Right renal pelvis (tissue), 4 donors: ENCODE results near the gene C10orf67. TPM values are rescaled to one million over a fixed set of nuclear protein-coding genes. Genes with fewer than 3 reads are reported as not detected.
A peak's percentile ranks its signal among the peaks of the same experiment; 100 is the strongest.

Experiments
- DNase-seq, 4 donors: peaks; one replicate each; pipeline ENCODE4 v3.0.0-alpha.2; 2013; ENCODE audit warnings: low read depth in 4 of 4, low spot score in 3 of 4, missing footprints in 1 of 4
- polyA plus RNA-seq, 4 donors: library from polyadenylated mRNA; unstranded; fragments of 120-200 nt; gene quantifications; one replicate each; pipeline ENCODE4 v1.2.1, GENCODE V29; 2013; ENCODE audit not compliant: insufficient read length in 4 of 4

The C10orf67 gene
- polyA plus RNA-seq, 4 donors = 1.4 to 2.4 (median 1.8) TPM

DNA sequence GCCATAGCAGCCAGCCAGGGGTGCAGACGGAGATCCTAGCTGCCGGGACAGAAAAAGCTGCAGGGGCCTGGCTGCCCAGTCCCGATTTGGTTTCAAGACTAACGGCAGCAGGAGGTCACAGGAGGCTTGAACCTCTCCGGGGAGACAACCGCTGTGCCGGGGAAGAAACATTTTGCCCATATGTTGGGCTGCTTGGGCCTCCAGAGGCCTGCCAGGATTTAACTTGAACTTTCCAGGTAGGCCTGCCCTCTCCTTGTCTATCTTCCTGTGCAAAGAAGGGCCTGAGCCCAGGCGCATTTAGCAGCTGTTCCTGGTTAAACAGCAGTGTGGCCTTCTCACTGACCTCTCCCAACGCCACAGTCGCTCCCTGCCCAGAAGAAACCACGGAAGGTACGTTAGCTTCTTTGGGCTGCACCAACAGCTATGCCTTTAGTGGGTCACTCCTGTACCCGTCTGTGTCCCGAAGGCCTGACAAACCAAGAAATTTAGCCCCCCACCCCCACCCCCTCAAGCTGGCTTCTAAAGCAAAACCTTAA lies 169.6 kb downstream of the C10orf67 start:
- no peak for DNase-seq

DNA sequence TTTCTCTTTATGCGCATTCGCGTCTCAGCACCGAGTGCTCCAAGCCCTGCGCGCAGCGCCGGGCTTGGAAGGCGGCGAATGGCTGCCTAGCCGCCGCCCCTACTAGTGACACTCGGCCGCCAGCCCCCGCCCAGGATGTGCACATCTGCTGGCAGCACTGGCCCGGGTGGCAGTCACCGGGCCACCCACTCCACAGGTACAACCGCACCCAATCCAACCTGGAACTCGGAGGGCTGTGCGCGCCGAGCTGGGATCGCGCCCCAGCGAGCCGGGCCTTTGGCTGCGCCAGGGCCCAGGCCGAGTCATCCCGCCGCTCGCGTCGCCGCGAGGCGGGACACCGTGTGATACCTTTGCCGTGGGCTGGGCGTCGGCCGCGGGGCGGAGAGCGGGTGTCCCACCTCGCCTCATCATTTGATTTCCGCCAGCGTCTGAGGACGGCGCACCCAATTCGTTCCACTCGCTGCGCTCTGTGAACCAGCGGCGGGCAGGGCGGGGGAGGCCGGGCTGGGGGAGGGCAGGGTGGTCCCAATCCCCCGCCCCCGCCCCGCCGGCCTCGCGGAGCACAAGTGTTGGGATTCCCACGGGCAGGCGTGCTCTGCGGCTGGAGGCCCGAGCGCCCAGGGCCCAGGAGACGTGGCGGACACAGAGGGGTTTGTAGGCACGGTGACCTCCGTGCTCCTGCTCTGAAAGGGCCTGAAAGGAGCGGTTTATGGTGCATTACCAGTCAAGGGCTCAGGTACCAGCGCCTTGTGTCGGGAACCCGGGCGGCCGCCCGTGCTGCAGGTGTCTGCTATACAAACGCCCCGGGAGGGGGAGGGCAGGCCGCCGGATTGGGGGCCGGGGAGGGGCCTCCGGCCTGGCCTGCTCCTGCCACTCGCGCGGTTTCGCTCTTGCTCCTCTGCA lies 170.3 kb downstream of the C10orf67 start:
- no peak for DNase-seq

DNA sequence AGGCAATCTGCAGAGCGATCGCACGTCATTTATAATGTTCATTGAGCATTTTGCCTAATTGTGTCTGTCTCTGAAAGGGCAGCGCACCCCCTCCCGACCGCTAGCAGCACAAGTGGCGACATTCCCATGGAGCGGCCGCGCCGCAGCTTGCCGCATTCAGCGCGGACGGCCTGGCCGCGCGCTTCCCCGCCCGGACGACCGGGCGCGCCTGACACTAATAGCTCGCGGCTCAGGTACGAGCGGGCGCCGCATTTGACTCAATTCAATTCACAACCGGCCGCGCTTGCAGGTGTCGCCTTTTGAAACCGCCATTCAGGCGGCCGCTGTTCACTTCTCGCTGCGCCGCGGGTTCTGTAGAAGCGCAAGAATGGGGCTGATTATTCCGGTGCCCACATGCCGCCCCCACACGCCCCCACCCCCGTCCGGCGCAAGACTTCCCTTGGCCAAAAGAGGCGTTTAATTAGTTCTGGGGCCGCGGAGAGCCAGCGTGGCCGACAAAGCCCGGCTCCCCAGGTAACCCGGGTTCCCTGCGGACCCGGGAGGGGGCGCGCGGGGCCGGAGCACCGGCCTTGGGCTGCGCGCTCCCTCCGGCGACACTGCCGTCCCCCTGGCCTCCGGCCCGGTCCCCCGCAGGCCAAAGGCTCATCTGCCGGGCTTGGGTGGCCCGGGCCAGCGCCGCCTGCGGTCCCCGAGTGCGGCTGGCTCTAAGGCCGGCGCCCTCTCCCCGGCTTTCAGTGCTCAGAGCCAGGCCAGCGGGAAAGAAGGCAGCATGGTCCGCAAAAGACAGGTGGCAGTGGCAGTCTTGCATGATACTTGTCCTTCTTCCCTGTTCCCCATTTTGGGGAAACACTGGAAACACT lies 171.2 kb downstream of the C10orf67 start:
- DNase-seq = no peak

DNA sequence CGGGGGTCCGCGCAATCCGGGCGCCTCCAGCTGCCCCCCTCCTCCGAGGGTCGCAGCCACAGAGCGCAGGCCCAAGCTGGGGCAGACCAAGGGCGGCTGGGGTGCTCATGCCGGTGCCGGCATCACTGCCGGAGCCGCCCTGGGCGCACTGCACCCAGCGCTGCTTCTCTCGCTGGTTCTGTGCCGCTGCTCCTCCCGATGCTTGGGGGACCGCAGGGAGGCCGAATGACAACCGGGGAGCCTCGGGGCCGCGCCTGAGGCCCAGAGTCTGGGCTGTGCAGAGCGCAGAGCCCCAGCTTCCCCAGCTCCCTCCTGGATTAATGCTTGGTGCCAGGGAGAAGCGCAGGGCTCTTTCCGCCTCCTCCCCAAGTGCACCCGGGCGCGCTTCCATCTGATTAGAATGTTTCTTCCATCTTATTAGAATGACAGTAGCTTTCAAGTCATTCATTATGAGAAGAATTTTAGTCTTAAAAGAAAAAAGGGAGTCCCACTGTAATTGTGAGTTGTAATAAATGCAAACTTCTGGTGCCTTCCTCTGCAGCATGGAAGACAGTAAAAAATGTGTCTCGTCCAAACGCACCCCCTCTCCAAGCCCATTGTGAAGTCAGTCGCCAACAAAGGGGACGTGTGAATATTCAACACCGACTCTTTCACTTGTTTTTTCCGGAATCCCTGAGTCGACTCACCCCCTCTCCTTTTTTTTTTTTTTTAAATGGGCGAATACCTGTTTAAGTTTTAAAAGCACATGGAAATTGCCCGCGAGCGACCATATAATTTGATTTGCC lies 172.0 kb downstream of the C10orf67 start:
- no peak for DNase-seq

DNA sequence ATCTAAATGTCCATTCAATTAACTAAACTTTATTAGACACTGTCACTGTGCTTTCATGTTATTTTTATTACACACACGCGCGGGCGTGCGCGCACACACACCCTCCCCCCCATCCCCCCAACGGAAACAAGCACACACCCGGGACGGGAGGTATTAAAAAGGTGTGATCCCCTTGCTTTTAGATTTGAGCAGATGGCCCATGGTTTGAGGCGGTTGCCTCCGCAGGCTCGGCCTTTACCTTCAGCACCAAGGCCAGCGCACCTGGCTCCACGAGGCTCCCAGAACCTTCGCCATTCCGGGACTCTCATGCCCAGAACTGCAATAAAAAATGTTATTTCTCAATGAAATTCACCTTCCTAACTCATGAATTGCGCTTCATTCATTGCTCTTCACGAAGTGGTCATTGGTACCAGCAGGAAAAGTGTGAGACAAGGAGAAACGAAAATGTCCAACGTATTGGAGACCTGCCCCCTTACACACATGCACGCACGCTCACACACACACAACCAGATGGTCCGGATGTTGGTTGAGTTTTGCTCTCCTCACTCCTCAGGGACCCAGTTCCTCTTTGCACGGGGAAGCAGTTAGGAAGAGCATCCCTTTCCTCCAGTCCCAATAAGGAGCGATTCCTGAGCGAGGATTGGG lies 173.2 kb downstream of the C10orf67 start:
- peak in 2 of 4 donors; percentile 60 to 71 for DNase-seq

DNA sequence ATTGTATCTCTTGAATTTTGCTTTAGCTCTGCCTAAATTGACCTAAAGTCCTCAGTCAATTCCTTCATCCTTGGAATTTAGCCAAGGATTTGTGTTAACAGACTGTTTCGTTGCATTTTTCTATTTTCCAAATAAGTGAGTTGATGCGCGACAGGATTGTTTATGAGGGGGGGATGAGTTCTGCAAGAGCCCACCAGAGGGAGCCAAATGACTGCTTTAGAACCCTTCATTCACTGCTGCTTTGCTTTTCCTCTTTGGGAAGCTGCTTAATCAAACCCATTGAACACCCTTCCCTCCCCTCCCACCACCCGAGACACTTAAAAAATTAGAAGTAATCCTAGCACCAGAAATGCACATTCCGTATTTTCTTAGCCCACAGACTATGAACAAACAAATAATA lies 186.2 kb downstream of the C10orf67 start:
- peak in 3 of 4 donors; percentile 57 to 67 (median 65) for DNase-seq

DNA sequence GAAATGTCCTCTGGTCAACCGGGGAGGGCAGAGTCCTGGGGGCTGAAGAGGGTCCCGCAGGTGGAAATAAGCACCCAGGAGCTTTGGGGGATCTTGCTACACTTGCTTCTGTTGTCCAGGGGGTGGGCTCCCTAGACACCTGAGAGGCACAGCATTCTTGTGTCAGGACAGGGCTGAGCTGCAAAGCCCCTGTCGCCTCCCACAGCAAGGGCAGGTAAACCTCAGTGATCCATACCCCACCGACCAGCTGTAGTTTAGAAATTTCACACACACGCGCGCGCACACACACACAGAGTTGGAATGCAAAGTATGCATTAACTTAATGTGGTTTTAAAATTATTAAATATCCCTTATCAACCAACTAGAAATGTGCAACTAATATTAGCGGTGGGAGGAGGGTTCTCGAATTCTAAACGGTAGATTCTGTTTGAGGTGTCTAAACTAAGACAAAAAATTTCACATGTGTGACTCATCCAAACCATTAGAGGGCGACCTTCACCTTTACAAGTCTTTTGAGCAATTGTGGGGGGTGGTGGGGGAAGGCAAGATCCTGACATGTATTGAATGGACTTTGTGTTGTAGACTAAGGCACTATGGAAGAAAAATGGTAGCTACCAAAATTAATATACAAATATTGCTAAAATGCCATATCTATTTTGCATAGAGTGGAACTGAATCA lies 186.8 kb downstream of the C10orf67 start:
- DNase-seq = no peak

DNA sequence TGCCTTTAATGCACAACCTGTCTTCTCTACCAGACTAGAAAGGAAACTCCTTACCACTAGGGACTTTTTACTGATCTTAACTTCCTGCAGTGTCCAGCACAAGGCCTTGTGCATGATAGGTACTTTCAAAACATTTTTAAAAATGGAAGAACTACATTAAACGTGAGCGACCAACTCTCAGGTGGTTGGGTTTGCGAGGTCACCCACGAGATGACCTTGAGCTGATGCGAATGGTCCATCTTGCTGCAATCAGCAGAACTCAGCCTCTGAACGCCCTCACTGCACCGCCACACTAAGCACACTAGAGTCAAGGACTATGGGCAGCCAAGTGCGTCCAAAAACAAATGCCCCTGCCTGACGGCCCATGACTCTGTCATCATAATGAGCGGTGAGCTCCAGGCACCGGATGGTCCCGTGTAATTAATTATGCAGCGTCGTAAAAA lies 187.3 kb downstream of the C10orf67 start:
- peak in 1 of 4 donors; percentile 44 for DNase-seq

DNA sequence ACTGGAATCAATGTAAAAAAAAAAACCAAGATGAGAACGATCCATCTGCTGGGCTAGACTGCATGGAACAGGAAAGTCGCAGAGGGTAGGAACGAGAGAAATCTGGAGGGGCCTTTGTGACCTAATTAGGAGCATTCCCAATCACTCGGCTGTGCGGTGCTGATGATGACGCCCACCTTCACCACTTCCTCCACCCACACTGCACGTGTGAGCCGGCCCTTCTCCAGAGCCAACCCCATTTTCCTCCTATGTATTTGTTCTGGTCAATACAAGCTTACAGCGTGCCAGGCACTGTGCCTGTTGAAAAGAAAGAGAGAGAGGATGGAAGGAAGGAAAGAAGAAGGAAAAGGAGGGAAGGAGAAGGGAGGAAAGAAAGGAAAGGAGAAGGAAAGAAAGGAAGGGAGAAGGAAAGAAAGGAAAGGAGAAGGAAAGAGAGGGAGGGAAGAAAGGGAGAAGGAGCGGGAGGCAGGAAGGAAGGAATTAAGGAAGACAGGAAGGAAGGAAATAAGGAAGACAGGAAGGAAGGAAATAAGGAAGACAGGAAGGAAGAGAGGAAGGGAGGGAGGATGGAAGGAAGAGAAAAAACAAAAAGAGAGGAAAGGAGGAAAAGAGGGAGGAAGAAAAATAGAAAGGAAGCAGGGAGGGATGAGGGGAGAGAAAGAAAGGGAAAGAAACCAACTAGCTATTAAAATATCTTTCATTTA lies 188.0 kb downstream of the C10orf67 start:
- DNase-seq = no peak

DNA sequence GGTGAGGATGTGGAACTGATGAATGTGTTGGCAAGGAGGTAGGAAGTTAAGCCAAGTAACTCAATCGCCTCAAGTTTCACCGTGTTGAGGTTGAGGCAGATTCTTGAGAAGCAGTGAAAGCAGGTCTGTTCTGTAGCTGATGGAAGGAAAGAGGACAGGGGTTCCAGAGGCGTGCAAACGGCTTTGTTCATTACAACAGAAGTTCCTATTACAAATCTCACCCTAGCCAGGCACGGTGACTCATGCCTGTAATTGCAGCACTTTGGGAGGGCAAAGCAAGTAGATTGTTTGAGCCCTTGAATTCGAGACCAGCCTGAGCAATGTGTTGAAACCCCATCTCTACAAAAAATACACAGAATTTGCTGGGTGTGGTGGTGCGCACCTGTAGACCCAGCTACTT lies 189.4 kb downstream of the C10orf67 start:
- DNase-seq = no peak

Other genes starting within 250 kb of the C10orf67 start
- 10 to 100 TPM; 43.4 to 50.0 (median 46.6) TPM for gene MSRB2, start 249.2 kb downstream of the C10orf67 start, polyA plus RNA-seq
- under 1 TPM in 1 of 4 donors, not detected in 3; 0.19 TPM for gene PTF1A, start 152.5 kb downstream of the C10orf67 start, polyA plus RNA-seq
- 10 to 100 TPM; 24.3 to 34.5 (median 30.2) TPM for gene OTUD1, start 94.3 kb upstream of the C10orf67 start, polyA plus RNA-seq